UCSD-AML1 (cell line): ENCODE data around the gene IER5.
"Not testable (repeated sequence)": the region's sequence is repeated elsewhere in the genome, so short reads cannot be mapped to it uniquely, and the experiment has no call there.

ENCODE experiments used
- DNase-seq: peaks from one replicate; lab custom pipeline; 2025; ENCODE audit not compliant: unreplicated experiment; lab: John Stamatoyannopoulos, UW

The IER5 gene

DNA sequence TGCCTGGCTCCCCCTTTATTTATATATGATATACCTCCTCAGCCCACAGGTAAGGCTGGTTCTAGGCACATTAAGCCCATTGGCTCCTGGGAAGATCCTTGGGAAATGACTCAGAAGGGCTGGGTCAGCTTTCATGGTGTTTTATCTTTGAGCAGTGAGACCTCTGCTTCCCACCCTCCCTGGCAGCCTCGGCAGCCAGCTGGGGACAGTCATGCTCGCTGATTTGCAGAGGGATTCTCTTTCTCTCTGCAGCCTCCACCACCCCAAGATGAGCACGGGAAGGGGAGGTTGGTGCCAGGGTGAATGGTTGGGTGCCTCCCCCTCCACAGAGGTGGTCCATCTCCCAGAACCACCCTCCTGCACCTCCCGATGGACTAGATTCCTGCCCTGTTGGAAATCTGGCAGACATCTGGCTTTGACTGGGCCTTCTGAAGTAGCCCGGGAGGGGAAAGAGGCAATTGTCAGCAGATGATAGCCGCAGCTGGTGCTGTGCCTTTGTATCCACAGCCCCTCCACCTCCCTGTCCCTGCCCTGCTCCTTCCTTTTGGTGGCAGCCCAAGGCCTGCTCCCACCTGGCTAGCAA lies 24.6 kb downstream of the IER5 start:
- DNase-seq = no peak

DNA sequence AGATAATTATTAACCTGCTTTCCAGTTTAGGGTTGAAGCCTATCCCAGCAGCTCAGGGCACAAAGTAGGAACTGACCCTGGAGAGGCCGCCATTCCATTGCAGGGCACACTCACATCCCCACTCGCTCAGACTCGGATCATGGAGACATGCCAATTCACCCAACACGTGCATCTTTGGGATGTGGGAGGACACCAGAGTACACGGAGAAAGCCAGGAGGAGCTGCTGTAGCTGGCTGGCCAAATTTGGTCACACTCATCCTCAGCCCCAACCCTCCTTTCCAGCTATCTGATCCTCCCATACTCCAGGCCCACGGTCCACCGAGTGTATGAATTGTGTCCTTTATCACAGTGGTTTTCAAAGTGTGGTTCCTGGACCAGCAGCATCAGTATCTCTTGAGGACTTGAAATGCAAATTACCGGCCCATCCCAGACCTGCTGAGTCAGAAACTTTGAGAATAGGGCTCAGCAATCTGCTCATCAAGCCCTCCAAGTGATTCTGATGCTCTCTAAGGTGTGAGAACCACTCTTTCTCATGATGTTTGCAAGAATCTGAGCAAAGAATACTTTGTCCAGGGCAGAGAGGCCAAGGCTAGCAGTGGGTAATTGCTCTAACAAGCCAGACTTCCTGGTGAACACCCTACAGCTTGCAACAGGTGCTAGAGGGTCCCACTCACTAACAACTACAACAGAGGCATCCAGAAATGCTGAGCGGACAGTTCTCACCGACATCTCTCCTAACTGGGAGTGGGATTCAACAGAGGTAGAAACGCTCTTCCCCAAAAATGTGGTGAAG lies 26.3 kb downstream of the IER5 start:
- no peak for DNase-seq

DNA sequence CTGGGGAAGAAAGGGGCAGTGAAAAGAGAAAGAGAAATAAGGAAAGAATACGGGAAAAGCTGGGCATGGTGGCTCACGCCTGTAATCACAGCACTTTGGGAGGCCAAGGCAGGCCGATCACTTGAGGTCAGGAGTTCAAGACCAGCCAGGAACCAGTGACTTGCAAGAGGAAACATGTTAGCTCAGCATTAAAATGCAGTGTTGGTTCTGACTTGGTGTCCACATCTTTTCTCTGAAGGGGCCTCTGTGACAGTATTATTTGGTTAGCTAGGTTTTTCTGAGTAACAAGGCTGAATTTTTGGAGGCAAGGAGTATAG lies 26.8 kb downstream of the IER5 start:
- no peak for DNase-seq

DNA sequence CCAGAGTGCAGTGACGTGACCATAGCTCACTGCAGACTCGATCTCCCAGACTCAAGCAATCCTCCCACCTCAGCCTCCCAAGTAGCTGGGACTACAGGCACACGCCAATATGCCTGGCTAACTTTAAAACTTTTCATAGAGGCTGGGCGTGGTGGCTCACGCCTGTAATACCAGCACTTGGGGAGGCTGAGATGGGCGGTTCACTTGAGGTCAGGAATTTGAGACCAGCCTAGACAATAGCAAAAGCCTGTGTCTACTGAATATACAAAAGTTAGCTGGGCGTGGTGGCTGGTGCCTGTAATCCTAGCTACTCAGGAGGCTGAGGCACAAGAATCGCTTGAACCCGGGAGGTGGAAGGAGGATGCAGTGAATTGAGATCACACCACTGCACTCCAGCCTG lies 27.5 kb downstream of the IER5 start:
- not testable (repeated sequence) for DNase-seq

DNA sequence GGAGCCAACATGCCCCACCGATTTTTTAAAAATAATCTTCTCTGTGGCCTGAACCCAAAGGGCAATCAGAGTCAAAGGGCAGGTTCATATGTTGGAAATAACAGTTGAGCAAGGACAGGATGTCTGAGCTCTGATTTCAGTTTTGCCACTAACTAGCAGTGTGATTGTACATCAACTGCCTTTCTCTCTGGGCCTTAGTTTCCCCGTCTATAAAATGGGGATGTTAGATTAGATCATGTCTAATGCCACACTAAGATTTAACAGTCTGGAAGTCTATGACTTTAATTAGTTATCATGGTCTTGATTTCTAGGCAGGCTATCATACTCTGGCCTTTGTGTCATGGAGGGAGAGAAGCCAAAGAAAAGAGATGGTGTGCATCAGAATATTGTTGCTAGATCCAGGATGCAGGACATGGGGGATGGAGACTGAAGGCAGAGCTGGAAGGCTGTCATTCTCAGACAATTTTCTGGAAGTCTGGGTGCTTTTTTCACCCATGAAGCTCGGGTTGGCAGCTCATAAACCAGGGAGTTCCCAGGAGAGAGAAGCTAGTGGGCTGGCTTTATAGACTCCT lies 28.4 kb downstream of the IER5 start:
- no peak for DNase-seq

DNA sequence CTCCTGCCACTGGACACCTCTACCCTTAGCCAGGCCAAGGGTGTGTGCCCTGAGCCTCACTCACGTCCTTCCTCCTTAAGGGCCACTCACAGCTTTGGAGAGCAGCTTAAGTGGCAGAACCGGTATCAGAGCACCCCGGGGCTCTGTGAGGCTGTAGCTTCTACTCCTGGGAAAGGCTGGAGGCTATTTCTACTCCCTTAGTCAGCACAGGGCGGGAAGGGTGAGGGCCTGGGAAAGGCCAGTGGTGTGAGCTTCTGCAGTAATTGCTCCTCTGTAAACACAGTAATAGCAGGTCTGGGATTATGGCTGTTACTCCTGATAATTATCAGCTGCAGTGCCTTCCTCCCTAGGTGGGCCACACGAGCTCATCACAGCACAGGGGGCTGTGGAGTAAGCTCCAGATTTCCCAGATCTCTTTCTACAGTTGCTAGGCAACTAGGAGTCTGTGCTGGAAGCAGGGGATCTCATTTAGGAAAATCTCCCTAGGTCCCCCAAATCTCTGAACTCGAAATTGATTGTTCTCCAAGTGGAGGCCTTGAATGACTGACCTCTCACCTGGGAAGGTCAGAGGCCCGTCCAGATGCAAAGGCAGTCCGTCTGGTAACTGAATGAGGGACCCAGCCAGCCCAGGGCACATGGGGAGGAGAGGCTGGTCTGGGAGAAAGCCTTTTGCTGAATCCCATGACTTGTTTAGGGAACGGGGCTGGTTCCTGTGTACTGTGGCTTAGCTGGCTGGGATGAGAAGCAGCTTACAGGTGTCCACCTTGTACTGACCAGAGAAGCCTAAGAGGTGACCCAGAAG lies 29.3 kb downstream of the IER5 start:
- no peak for DNase-seq

DNA sequence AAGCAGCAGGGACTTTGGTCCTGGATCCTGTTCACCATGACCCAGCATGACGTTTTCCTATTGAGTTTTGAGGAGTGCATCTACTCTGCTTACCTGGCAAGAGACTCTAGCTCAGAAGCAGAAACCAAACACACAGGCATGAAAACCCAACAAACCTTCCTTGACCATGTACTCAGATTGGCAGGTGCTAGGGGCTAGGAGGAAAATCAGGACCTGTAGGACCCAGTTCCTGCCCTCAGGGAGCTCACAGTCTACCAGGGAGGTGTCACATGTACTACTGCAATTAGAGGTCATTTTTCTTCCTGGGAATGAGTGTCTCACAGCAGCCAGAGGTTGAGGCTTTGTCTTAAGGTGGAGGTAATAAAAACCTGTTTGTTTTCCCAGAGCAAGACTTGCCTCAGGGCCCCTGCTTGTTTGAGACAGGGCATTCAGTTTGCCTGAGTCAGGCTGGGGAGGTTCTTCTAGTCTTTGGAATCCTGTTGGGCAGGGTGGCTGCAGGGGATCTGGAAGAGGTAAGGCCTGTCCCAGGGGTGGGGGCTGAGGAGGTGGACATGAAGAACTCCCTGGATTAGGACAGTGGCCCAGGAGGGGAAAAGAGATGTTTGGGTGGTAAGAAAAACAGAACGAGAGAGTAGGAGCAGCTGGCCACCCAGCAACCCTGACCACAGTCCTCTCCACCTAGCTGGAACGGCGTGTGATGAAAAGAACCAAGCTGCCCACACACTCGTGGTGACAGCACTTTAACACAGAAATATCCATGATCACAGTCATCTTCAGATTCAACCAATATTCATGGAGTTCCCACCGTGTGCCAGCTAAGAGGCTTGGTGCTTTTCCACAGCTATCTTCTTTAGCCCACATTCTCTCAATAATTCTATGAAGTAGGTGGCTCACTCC lies 30.8 kb downstream of the IER5 start:
- DNase-seq = no peak

DNA sequence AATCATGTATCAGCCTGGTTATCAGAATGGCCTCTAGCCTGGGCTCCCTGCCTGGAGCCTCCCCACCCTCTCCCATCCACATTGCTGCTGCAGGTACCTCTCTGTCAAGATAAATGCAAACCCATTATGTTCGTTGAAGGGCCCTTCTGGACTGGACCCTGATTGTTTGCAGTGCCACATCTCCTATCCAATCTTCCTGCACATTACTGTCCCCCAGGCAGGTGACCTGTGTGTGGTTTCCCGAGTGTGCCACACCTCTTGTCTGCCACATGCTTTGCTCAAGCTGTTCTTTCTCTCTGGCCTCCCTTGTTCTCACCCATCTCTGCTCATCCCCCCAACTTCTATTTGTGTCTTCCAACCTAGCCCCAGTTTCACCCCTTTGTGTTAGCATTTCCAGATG lies 32.4 kb downstream of the IER5 start:
- no peak for DNase-seq

DNA sequence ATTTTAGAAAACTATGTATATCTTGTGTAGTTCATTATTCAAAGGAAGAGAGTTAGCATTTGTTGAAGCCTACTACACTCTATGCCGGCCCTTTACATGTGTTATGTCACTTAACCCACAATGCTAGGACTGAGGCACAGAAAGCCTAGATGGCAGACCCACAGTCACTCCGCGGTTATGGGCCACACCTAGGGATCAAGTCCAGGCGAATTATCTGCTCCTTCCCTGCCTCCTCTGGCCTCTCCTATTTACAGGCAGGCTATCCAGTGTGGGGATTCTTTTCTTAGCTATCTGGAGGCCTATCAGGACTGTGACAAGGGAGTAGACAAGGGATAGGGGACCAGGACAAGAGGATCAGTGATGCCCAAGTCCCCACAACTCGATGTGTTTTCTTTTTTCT lies 33.0 kb downstream of the IER5 start:
- no peak for DNase-seq

DNA sequence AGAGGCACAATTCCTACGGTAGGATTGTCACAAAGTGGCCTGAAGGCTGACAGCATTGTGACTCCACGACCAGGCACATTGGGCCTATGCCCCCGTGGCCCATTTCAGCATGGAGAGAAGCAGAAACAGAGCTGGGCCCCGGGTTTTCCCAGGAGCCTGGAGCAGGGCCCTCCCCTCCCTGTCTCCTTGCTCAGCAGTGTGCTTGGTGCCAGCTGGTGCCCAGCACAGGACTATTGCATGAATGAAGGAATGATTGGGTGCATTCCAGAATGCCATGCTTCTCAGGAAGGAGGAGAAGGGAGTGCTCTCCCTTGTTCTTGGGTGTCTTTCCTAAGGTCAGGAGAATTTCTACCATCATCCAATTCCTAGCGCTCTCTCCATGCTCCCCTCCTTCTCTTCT lies 33.7 kb downstream of the IER5 start:
- no peak for DNase-seq

DNA sequence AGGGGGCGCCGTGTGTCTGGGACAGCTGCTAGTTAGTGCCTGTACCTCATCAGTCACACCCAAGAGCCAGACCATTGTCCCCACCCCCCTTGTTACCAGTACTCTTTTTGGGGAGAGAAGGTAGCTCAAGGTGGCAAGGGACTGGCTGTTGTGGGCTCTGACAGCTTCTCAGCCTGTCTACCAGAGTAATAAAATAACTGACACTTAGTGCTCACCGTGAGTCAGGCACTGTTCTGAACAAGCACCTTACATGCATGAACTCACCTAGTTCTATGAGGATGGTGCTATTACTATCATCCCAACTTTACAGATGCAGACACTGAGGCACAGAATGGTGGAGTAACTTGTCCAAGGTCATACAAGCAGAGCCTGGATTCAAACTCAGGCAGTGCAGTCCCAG lies 34.7 kb downstream of the IER5 start:
- no peak for DNase-seq

DNA sequence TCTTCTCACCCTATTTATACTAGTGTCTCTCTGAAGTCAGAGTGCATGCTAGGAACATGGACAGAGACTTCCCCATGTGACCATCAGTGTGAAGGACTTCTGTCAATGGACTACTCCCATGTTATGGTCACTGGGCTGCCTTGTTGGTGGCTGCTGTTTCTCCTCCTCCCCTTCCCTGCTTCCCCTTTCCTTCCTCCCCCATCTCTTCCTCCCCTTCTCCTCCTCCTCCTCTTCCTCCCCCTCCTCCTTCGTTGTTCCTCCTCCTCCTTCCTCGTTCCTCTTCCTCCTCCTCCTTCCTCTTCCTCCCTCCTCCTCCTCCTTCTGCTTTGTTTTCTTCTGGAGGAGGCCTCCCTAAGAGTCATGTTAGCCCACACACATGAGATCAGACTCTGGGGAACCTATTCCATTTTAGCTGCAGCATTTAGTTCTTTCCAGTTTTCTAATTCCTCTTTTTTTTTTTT lies 35.8 kb downstream of the IER5 start:
- DNase-seq = no peak

DNA sequence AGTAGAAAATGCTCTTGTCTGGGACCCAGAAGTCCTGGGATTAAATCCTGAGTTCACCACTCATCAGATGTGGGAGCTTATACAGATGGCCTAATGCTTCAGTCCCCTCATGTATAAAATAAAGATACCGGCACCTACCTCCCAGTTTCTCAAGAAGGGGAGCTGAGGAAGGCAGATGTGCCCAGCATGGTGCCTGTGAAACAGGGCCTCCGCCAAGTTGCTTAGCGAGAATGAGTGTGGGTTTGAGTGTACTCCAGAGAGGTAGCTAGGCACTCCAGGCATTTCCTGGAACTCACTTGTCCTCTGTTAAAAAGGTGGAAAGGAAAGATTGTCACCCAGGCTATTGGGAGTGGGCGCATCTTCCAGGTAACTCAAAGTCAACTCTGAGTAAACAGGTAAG lies 37.8 kb downstream of the IER5 start:
- DNase-seq = no peak

DNA sequence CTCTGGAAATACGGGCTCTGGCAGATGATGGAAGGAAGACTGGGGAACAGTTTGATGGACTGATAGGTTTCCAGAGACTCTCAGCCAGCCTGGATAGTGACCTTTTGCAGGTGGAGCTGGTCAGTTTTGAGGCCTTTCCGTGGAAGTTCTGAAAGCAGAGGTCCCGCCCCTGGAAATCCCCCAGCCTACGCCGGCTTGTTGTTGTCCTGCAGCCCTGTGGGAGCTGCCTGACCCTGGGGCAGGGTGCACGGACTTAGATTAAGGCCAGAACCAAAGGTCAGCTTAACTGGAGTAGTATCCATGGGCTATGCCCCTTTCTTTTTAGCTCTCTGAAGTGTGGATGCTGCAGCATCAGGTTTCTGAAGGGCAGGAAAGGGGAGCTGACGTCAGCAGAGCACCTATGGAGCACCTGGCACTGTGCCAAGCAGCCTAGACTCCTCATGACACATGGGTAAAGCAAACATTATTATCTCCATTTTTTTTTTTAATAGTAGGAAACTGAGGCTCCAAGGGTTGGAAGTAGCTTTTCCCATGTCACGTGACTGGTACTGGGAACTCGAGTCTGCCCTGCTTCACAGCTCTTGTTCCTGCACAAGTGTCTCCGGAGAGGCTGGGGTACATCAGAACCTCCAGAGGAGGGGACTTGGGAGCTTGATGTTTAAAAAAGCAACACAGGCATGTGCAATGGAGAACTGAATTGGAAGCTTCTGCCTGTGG lies 38.5 kb downstream of the IER5 start:
- DNase-seq = no peak

DNA sequence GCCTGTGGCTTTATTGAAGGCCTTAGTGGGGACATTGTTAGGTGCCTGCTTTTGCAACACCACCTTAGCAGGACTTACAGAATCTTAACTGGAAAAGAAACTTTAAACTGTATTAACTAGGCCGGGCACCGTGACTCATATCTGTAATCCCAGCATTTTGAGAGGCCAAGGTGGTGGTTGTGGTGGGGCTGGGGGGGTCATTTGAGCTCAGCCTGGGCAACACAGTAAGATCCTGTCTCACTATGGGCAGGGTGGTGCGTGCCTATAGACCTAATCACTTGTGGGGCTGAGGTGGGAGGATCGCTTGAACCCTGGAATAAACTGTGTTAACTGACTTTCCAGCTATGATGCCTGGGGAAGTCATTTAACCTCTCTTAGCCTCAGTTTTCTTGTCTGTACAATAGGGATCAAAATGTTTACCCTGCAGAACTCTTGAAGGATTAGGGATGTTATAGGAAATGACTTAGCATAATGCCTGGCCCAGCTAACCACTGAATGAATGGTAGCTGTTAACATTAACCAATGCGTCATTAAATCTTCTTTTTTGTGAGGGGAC lies 39.5 kb downstream of the IER5 start:
- DNase-seq = no peak

DNA sequence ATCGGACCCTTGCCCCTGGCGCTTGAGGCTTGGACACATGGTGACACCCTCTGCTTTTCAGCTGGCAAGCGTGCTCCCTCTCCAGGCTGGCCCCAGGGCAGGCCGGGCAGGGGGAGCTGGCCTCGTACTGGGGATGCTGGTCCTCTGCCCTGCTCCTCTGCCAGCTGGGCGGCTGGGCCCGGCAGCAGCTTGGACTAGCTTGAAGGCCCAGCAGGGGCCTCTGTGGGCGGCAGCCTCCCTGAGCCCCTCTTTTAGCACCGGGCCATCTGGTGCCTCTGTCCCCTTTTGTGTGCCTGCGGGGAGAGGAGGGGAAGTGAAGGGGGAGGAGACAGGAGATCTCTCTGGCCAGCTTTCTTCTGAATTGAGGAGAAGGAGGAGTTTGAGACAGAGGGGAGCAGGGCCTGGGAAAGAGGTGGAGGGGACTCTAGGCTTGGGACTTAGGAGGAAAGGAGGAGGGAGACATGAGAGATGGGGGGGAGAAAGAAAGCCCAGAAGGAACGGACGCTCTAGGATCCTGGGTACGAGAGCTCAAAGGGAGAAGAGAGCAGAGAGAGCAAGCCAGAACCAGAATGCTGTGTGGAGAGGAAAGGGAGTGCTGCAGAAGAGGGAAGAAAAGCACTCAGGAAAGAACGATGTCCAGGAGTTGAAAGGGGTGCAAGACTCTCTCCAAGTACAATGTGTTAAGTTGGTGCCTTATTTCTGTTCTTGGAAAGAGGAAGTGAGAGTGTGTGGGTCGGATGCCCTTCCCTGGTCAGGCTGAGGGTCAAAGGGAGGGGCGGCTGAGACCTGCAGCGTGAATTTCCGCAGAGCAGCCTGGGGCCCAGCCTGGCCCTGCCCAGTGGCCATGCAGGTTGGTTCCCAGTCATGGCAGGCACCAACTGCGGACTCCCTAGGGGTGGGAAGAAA lies 40.3 kb downstream of the IER5 start:
- DNase-seq = peak; percentile 69

DNA sequence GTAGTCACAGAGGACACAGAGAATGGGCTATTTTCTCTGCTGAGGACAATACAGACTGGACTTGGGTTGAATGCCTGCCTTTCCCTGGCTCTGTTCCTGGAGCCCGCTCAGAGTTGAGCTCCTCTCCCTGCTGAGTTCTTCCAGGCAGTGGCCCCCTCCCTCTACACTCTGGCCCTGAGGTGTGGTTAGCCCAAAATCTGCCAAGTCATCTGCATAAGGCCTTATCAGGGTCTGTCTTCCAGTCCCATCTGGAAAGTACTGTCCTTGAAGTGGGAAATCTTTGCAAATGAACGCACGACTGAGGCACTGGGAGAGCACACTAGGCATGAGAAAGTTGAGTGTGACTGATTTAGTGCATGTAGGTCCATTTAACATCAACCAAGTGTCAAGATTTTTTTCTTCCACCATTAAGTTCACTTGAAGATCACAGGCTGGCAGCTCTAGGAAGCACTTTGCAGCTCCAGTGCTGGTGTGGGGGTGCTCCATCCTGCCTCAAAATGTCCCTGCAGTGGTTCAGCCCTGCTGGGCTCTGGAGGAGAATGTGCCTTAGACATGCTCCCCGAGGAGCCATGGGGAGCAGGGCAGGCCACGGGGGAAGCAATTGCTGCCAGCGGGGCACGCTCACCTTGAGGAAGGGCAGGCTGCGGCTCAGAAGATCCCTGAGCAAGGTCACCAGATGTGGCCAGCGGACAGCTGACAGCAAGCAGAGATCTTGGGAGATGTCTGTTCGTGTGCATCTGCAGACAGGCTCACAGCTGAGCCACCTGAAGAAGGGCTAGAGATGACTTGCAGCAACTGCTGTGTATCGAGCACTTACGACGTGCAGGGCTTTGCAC lies 41.5 kb downstream of the IER5 start:
- no peak for DNase-seq
